Small intestine (tissue), 7 donors: ENCODE results near the gene GAS7. TPM values are rescaled to one million over a fixed set of nuclear protein-coding genes. Genes with fewer than 3 reads are reported as not detected.

Source experiments
- DNase-seq, 2 donors: peaks; one replicate each; pipeline versions ENCODE4 v3.0.0 to v3.0.0-alpha.2; 2013
- FAIRE-seq: peaks from 2 replicates; lab custom pipeline; 2012; peaks lifted over from hg19 to GRCh38; lab: Jason Lieb, UNC
- H3K27ac ChIP-seq, 3 donors: one replicate each; pipeline ENCODE4 v1.5.1; 2013; ENCODE audit warnings: low read length in 2 of 3, mild to moderate bottlenecking in 2 of 3, control low read depth in 1 of 3, inconsistent platforms in 1 of 3, low read depth in 1 of 3, moderate library complexity in 1 of 3
- H3K27me3 ChIP-seq, 3 donors: one replicate each; pipeline ENCODE4 v1.6.1; 2013; ENCODE audit warnings: low read length in 3 of 3, inconsistent platforms in 1 of 3; ENCODE audit not compliant: control insufficient read depth in 3 of 3, insufficient read depth in 3 of 3
- H3K36me3 ChIP-seq, 3 donors: one replicate each; pipeline ENCODE4 v1.6.1; 2013; ENCODE audit warnings: low read length in 3 of 3, inconsistent platforms in 1 of 3, low read depth in 1 of 3, mild to moderate bottlenecking in 1 of 3, moderate library complexity in 1 of 3; ENCODE audit not compliant: control insufficient read depth in 3 of 3, insufficient read depth in 2 of 3
- H3K4me1 ChIP-seq, 3 donors: one replicate each; pipeline ENCODE4 v1.6.1; 2013; ENCODE audit warnings: low read length in 2 of 3, inconsistent platforms in 1 of 3, low read depth in 1 of 3, mild to moderate bottlenecking in 1 of 3, moderate library complexity in 1 of 3; ENCODE audit not compliant: control insufficient read depth in 3 of 3, insufficient read depth in 2 of 3
- H3K4me3 ChIP-seq, 3 donors: one replicate each; pipeline ENCODE4 v1.5.1; 2013; ENCODE audit warnings: low read length in 3 of 3, control low read depth in 1 of 3, inconsistent platforms in 1 of 3, low read depth in 1 of 3, mild to moderate bottlenecking in 1 of 3, moderate library complexity in 1 of 3
- H3K9me3 ChIP-seq, 2 donors: one replicate each; pipeline ENCODE4 v1.6.1; 2013; ENCODE audit warnings: low read depth in 1 of 2, low read length in 1 of 2; ENCODE audit not compliant: control insufficient read depth in 2 of 2, insufficient read depth in 1 of 2
- WGBS, 3 donors: extraction: QIAGEN DNeasy Blood & Tissue Kit; methylation state at CpG; one replicate each; pipeline ENCODE4 v1.1.7; 2013; 5-methylcytosine and 5-hydroxymethylcytosine counted together
- polyA plus RNA-seq, 4 donors: library from polyadenylated mRNA; stranded (reverse) in 3 of 4; unstranded in 1 of 4; fragments of 200-250 nt in 3 of 4; fragments of 120-200 nt in 1 of 4; gene quantifications; one replicate each; pipeline versions ENCODE4 v1.2.1 to v1.2.3, GENCODE V29; 2013
- donor health status: healthy with polysubstance abuse.
- donor health status: control.
- donor health status: control.
- donor health status: Bipolar disorder and iron deficiency.
- donor health status: healthy.

The GAS7 gene
- polyA plus RNA-seq, 4 donors, result 1.1 to 14.9 (median 5.9) TPM

- no peak overlapping the region for H3K4me3 ChIP-seq
- H3K36me3 ChIP-seq, result no peaks in the 10 kb centered on the region
- DNase-seq (no peak), FAIRE-seq (no peak)
- no peaks in the 10 kb centered on the region for H3K27me3 ChIP-seq
- peaks cover 0 to 27% (median 0%) of the 10 kb centered on the region in 3 donors for H3K4me1 ChIP-seq
- 58 to 76% (median 63%) methylated on average over 5 of the region's 5 CpGs for WGBS, 3 donors
- no peak overlapping the region for H3K27ac ChIP-seq
- H3K9me3 ChIP-seq, result no peaks in the 10 kb centered on the region
Measured at GRCh38 chr17:10130677-10131076, 67.7 kb downstream of the GAS7 start.

GRCh38 chr17:10130263-10130662 lies 68.1 kb downstream of the GAS7 start:
- WGBS, 3 donors, result 57 to 67% (median 58%) methylated on average over 5 of the region's 5 CpGs
- Histone ChIP-seq H3K4me3 (no peak overlapping the region), H3K27me3 (no peaks in the 10 kb centered on the region), H3K27ac (no peak overlapping the region), H3K9me3 (no peaks in the 10 kb centered on the region), H3K4me1 (peaks cover 0 to 30% (median 0%) of the 10 kb centered on the region in 3 donors), H3K36me3 (no peaks in the 10 kb centered on the region)
- FAIRE-seq (no peak), DNase-seq (no peak)

- peaks cover 0 to 45% (median 0%) of the 10 kb centered on the region in 3 donors for H3K4me1 ChIP-seq
- whole genome bisulfite sequencing, 3 donors, result 45 to 70% (median 59%) methylated on average over 19 of the region's 19 CpGs
- FAIRE-seq (no peak), DNase-seq (peak in 1 of 2 donors; percentile 52)
- no peaks in the 10 kb centered on the region for H3K9me3 ChIP-seq
- H3K36me3 ChIP-seq, result no peaks in the 10 kb centered on the region
- no peak overlapping the region for H3K4me3 ChIP-seq
- no peaks in the 10 kb centered on the region for H3K27me3 ChIP-seq
- H3K27ac ChIP-seq, result peak overlapping the region in 2 of 3 donors; percentile 74 to 84
Measured at GRCh38 chr17:10127819-10128425, 70.5 kb downstream of the GAS7 start.

- DNase-seq (peak in 1 of 2 donors; percentile 80), FAIRE-seq (no peak)
- H3K4me1 ChIP-seq, result peaks cover 0 to 48% (median 0%) of the 10 kb centered on the region in 3 donors
- no peaks in the 10 kb centered on the region for H3K36me3 ChIP-seq
- H3K9me3 ChIP-seq, result no peaks in the 10 kb centered on the region
- 49 to 64% (median 56%) methylated on average over 16 of the region's 16 CpGs for WGBS, 3 donors
- no peak overlapping the region for H3K4me3 ChIP-seq
- no peaks in the 10 kb centered on the region for H3K27me3 ChIP-seq
- H3K27ac ChIP-seq, result peak overlapping the region in 2 of 3 donors; percentile 74 to 84
Measured at GRCh38 chr17:10126616-10127501, 71.5 kb downstream of the GAS7 start.

- Histone ChIP-seq H3K36me3 (no peaks in the 10 kb centered on the region), H3K4me3 (no peak overlapping the region), H3K9me3 (no peaks in the 10 kb centered on the region), H3K4me1 (peaks cover 0 to 48% (median 0%) of the 10 kb centered on the region in 3 donors), H3K27me3 (no peaks in the 10 kb centered on the region), H3K27ac (peak overlapping the region in 2 of 3 donors; percentile 74 to 84)
- WGBS, 3 donors, result 78 to 84% (median 79%) methylated on average over 18 of the region's 18 CpGs
- FAIRE-seq (no peak), DNase-seq (no peak)
Measured at GRCh38 chr17:10126276-10126615, 72.2 kb downstream of the GAS7 start.

GRCh38 chr17:10125531-10126275 lies 72.7 kb downstream of the GAS7 start:
- Histone ChIP-seq H3K4me3 (no peak overlapping the region), H3K27me3 (no peaks in the 10 kb centered on the region), H3K27ac (peak overlapping the region in 2 of 3 donors; percentile 31 to 84), H3K4me1 (peaks cover 0 to 50% (median 0%) of the 10 kb centered on the region in 3 donors), H3K9me3 (no peaks in the 10 kb centered on the region), H3K36me3 (no peaks in the 10 kb centered on the region)
- 52 to 72% (median 63%) methylated on average over 11 of the region's 11 CpGs for WGBS, 3 donors
- DNase-seq, result peak in 1 of 2 donors; percentile 45
- no peak for FAIRE-seq

- FAIRE-seq (no peak), DNase-seq (no peak)
- Histone ChIP-seq H3K27ac (peak overlapping the region in 1 of 3 donors; percentile 73), H3K4me3 (no peak overlapping the region), H3K27me3 (no peaks in the 10 kb centered on the region), H3K36me3 (no peaks in the 10 kb centered on the region), H3K4me1 (peaks cover 0 to 60% (median 7%) of the 10 kb centered on the region in 3 donors), H3K9me3 (no peaks in the 10 kb centered on the region)
- WGBS, 3 donors, result 64 to 84% (median 75%) methylated on average over 2 of the region's 2 CpGs
Measured at GRCh38 chr17:10123093-10123492, 75.3 kb downstream of the GAS7 start.
